Measurements from ENCODE around the gene SUMF1.
"Not testable (repeated sequence)": the region's sequence is repeated elsewhere in the genome, so short reads cannot be mapped to it uniquely, and the experiment has no call there.

The SUMF1 gene

GRCh38 chr3:4460334-4460733 lies 6.7 kb downstream of the SUMF1 start:
- DNase-seq, result no peak

- DNase-seq, result no peak
Measured at GRCh38 chr3:4458961-4459360, 8.1 kb downstream of the SUMF1 start.

GRCh38 chr3:4456780-4457179 lies 10.3 kb downstream of the SUMF1 start:
- not testable (repeated sequence) for DNase-seq

GRCh38 chr3:4454142-4454541 lies 12.9 kb downstream of the SUMF1 start:
- DNase-seq, result no peak

- no peak for DNase-seq
Measured at GRCh38 chr3:4449043-4449805, 17.8 kb downstream of the SUMF1 start.

- no peak for DNase-seq
Measured at GRCh38 chr3:4448187-4448586, 18.9 kb downstream of the SUMF1 start.

- DNase-seq, result no peak
Measured at GRCh38 chr3:4447295-4447999, 19.6 kb downstream of the SUMF1 start.

GRCh38 chr3:4440951-4441350 lies 26.1 kb downstream of the SUMF1 start:
- DNase-seq, result no peak

GRCh38 chr3:4438296-4438695 lies 28.8 kb downstream of the SUMF1 start:
- DNase-seq, result no peak

- DNase-seq, result no peak
Measured at GRCh38 chr3:4432259-4432658, 34.8 kb downstream of the SUMF1 start.

GRCh38 chr3:4429648-4430350 lies 37.3 kb downstream of the SUMF1 start:
- no peak for DNase-seq

GRCh38 chr3:4426782-4427344 lies 40.2 kb downstream of the SUMF1 start:
- DNase-seq, result no peak

- DNase-seq, result no peak
Measured at GRCh38 chr3:4426261-4426781, 40.7 kb downstream of the SUMF1 start.

GRCh38 chr3:4425707-4426106 lies 41.4 kb downstream of the SUMF1 start:
- DNase-seq, result no peak

GRCh38 chr3:4425055-4425454 lies 42.0 kb downstream of the SUMF1 start:
- DNase-seq, result no peak

- no peak for DNase-seq
Measured at GRCh38 chr3:4421121-4421520, 45.9 kb downstream of the SUMF1 start.

- no peak for DNase-seq
Measured at GRCh38 chr3:4419920-4420319, 47.1 kb downstream of the SUMF1 start.

GRCh38 chr3:4419386-4419785 lies 47.7 kb downstream of the SUMF1 start:
- DNase-seq, result no peak

GRCh38 chr3:4418156-4418555 lies 48.9 kb downstream of the SUMF1 start:
- DNase-seq, result no peak

GRCh38 chr3:4417449-4417848 lies 49.6 kb downstream of the SUMF1 start:
- DNase-seq, result no peak

GRCh38 chr3:4416961-4417360 lies 50.1 kb downstream of the SUMF1 start:
- no peak for DNase-seq

- DNase-seq, result no peak
Measured at GRCh38 chr3:4416427-4416945, 50.6 kb downstream of the SUMF1 start.

GRCh38 chr3:4413467-4413866 lies 53.6 kb downstream of the SUMF1 start:
- DNase-seq, result no peak

All from effector CD4-positive, alpha-beta T cell (primary cell).